Activated naive CD8-positive, alpha-beta T cell (primary cell): Measurements from ENCODE around the gene TMEM134.

Experiments used
- H3K27ac Mint-ChIP-seq: one replicate; pipeline ENCODE4 v1.8.0; 2021; ENCODE audit warnings: mixed read lengths
- H3K27me3 Mint-ChIP-seq: one replicate; pipeline ENCODE4 v1.8.0; 2021; ENCODE audit warnings: mixed read lengths
- H3K36me3 Mint-ChIP-seq: one replicate; pipeline ENCODE4 v1.8.0; 2021; ENCODE audit warnings: mixed read lengths
- H3K4me1 Mint-ChIP-seq: one replicate; pipeline ENCODE4 v1.8.0; 2021; ENCODE audit warnings: low read depth, mixed read lengths
- H3K4me3 Mint-ChIP-seq: one replicate; pipeline ENCODE4 v1.8.0; 2021; ENCODE audit warnings: mild to moderate bottlenecking, mixed read lengths
- H3K9me3 Mint-ChIP-seq: one replicate; pipeline ENCODE4 v1.8.0; 2021; ENCODE audit warnings: low read depth, mixed read lengths

TMEM134 gene

DNA sequence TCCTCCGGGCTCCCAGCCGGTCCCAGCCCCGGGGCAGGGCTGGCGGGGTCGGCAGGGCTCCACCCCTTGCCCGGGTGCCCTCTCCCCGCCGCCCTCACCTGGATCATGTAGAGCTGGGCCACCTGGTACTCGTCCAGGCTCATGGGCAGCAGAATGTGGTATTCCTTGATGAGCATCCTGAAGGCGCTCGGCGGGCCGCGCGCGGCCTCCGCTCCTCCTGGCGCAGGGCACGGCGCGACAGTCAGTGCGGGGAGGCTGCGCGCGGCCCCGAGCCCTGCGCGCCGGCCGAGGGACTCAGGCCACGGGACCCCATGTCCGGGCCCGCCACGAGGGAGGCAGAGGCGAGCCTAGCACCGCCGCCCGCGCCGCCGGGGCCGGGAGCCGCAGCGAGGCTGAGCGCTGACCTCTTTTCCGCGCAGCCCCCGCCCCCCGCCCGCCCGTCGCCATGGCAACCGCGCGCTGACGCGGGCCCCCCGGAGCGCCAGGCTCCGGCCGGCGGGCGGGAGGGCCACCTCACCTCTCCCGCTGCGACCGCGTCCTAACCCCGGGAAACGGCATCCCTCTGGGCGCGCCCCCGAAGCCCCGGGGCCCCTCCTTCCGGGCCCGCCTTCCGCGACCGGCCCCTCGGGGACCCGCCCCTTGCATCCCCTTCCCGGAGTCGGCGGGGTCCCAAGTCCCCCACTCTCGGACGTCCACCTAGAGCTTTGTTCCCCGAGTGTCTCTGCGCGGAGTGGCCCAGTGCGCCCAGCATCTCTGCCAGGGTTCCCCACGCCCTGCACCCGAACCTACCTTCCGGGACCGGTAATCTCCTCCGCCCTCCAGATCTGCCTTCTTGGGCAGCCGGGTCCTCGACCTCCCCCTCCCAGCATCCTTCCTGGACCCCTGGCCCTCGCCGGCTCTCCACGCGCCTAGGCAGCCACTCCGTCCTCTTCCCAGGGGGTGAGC is 35.2 kb upstream of the TMEM134 start:
- peaks cover 41% of the 10 kb centered on the region for H3K4me1 Mint-ChIP-seq
- no peaks in the 10 kb centered on the region for H3K9me3 Mint-ChIP-seq
- no peak overlapping the region for H3K27ac Mint-ChIP-seq
- H3K4me3 Mint-ChIP-seq: peak overlapping the region; percentile 88
- H3K27me3 Mint-ChIP-seq: no peaks in the 10 kb centered on the region
- peaks cover 9% of the 10 kb centered on the region for H3K36me3 Mint-ChIP-seq

DNA sequence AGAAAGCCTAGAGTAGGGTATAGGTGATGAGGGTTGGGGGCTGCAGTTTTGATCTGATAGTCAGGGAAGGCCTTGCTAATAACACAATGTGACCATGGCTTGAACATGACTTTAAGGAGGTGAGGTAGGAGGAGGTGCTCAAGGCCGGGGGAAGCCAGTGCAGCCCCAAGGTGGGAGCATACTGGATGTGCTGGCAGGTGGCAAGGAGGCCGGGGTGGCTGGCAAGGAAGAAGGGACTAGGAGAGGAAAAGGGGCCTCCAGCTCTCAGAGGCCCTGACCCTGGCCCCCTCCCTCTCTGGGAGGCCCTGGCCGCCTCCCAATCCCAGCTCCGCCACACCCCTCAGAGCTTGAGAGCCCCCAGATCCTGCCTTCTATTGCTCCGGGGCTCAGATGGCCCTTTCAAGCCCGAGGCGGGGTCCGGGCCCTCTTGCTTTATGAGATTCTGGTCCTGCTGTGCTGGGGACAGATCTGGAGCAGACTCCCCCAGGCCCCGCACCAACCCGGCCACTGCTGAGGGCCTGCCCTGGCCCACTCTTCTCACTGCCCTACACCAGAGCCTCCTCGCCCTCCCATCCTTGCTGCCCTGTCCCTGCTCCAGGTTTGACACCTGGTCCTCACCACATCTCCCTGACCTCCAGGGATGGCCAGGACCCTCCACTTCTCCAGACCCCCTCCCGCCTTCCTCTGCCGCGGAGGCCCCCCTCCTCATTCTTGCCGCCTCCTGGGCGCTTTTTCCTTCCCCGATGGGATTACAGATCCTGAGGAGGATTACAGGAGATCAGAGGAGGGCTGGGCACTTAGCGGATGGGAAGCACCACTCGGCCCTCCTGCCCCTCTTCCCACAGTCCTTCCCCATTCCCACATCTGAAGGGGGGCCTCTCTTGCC is 34.3 kb upstream of the TMEM134 start:
- Mint-ChIP-seq H3K27me3 (no peaks in the 10 kb centered on the region), H3K36me3 (peaks cover 9% of the 10 kb centered on the region), H3K9me3 (no peaks in the 10 kb centered on the region)

DNA sequence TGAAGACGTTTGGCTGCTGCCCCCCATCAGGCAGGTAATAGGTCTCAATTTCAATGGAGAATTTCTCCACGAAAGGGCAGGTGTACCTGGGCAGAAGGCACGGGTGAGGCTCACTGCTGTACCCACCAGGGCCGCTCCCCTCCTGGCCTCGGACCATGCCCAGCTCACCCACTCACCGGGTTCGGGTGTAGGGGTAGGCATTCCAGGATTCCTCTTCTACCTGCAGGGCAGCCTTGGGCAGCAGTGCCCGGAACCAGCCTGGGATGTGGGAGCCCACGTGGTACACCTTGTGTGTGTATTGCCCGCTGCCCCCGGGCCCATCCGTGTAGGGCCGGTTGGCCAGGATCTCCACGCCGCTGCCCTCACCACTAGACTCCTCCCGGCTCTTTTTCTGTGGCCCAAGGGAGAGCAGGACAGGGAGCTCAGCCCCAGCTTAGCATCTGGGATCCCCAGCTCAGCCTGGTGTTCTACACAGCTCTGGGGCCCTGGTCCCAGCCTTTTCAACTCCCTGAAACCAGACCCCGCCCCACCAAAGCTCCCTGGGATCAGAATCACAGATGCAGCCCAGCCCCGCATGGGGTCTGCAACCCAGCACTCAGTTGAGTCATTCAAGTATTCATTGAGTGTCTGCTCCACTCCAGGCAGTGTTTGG is 33.4 kb upstream of the TMEM134 start:
- Mint-ChIP-seq H3K36me3 (peaks cover 9% of the 10 kb centered on the region), H3K9me3 (no peaks in the 10 kb centered on the region), H3K27ac (no peak overlapping the region), H3K27me3 (no peaks in the 10 kb centered on the region), H3K4me3 (peak overlapping the region; percentile 84), H3K4me1 (peaks cover 35% of the 10 kb centered on the region)

More for the DNA sequence above, 34.3 kb upstream of the TMEM134 start:
- peak overlapping the region; percentile 84 for H3K4me3 Mint-ChIP-seq
- peaks cover 37% of the 10 kb centered on the region for H3K4me1 Mint-ChIP-seq
- peak overlapping the region; percentile 66 for H3K27ac Mint-ChIP-seq

DNA sequence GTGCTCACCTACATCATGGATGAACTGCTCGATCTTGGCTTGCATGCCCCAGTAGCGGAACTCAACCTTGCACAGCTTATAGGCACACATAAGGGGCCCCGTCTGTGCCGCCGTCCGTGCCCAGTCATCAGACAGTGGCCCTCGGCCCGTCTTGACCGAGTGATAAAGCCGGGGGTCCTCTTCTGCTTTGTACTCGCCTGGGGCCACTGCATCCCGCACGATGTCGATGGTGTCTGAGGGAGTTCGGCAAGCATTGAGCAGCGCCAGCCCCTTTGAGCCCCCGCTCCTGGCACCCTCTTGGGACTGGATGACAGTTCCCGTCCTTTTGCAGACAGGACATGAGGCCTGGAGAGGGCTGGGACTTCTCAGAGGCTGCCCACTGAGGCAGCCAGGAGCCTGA is 32.8 kb upstream of the TMEM134 start:
- Mint-ChIP-seq H3K27ac (no peak overlapping the region), H3K27me3 (no peaks in the 10 kb centered on the region), H3K36me3 (peaks cover 9% of the 10 kb centered on the region)

DNA sequence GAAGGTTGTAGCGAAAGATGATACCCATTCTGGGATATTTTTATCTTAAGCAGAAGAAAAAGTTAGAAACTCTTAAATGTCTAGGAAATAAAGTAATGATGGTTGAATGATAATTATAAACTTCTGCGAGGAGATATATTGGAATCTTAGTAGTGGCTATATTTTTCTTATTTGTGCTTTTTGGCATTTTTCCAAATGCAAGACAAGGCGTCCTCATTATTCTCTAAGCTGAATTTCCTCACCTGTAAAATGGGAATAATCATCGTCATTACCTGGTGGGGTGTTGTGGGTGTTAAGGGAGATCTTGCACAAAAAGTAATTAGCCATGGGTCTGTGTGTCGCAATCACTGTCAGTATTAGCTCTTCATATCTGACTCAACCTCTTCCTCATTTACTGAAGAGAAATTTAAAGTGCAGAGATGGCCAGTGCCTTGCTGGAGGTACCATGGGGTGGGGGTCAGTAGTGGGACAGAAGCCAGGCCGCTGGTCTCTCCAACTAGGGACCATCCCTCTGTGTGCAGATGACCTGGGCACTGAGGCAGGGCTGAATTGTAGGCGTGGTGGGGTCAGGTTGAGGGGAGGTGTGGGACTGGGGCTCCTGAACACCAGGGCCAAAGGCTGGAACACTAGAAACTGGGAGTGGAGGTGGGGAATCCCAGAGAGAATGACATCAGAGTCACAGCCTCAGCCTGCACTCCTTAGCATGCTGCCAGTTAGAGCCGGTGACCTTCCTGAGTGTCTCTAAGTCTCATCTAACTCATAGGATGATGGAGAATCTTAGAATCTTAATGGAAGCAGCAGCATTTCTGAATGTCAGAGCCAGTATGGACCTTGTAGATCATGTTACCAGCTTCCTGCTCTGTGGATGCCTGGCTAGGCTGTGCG is 32.0 kb upstream of the TMEM134 start:
- Mint-ChIP-seq H3K9me3 (no peaks in the 10 kb centered on the region), H3K4me1 (peaks cover 23% of the 10 kb centered on the region), H3K27ac (peak overlapping the region; percentile 34), H3K4me3 (no peak overlapping the region), H3K36me3 (peaks cover 9% of the 10 kb centered on the region), H3K27me3 (no peaks in the 10 kb centered on the region)

More for the DNA sequence above, 32.8 kb upstream of the TMEM134 start:
- Mint-ChIP-seq H3K9me3 (no peaks in the 10 kb centered on the region), H3K4me3 (no peak overlapping the region), H3K4me1 (peaks cover 31% of the 10 kb centered on the region)

DNA sequence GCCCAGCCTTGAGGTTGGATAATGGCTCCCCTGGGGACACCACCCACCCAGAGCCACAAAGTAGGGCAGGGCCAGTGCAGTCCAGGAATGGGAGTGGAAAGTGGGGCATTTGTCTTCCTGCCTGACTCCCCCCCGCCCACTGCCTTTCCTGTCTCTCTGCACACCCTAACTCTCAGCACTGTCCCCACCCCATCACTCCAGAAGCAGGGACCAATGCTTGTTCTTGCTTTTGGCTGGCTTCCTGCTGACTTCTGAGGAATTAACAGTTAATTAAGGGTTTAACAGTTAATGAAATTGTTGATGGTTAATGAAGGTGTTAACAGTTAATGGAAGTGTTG is 31.4 kb upstream of the TMEM134 start:
- peaks cover 9% of the 10 kb centered on the region for H3K36me3 Mint-ChIP-seq
- H3K4me3 Mint-ChIP-seq: no peak overlapping the region
- no peaks in the 10 kb centered on the region for H3K27me3 Mint-ChIP-seq
- H3K9me3 Mint-ChIP-seq: no peaks in the 10 kb centered on the region
- H3K27ac Mint-ChIP-seq: peak overlapping the region; percentile 34
- H3K4me1 Mint-ChIP-seq: peaks cover 16% of the 10 kb centered on the region

DNA sequence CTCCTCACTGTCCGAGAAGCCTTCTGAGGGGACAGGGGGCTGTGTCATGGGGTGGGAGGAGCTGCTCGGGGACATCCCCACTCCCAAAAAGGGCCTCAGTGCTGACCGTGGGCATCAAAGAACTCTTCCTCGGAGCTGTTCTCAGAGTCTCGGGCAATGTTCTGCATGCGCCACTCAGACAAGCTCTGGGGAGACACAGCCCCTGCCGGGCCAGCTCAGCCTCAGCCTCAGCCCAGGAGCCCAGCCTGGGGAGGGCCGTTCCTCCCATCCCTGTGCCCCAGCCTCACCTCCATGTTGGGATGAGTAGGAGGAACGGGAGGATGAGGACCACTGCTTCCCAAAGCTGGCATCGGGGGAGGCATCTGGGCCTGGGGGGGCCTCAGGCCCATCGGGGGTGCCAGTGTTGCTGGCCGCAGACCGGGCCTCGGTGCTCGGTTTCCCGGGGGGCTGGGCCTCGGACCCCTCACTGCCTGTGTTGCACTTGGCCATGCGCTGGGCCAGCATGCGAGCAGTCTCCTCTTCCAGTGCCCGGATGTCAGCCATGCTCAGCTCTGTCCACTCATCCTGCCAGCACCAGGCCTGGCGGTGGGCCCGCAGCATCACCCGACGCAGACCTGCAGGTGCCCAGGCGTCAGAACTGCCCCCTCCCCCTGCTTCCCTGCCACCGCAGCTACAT is 30.9 kb upstream of the TMEM134 start:
- Mint-ChIP-seq H3K36me3 (peaks cover 9% of the 10 kb centered on the region), H3K4me1 (peaks cover 16% of the 10 kb centered on the region), H3K27me3 (no peaks in the 10 kb centered on the region), H3K27ac (no peak overlapping the region), H3K4me3 (no peak overlapping the region), H3K9me3 (no peaks in the 10 kb centered on the region)

DNA sequence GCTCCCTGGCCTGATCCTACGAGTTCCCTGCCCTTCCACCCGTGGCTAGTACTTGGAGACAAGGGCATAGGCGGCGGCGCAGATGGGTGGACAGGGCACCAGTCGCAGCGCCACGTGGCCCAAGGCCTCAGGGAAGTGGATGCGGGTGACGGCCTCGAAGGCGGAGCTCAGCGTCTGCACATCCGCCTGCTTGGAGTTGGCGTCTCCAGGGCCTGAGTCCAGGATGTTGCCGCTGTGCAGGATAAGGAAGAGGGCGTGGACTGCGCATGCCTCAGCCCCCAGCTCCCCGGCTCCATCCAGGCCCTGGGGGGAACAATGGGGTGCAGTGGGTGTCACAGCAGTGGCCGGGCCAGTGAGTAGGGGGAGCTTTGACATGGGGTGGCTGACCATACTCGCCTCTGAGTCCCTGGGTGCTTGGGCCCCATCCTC is 29.5 kb upstream of the TMEM134 start:
- Mint-ChIP-seq H3K4me3 (no peak overlapping the region), H3K36me3 (peaks cover 9% of the 10 kb centered on the region), H3K27ac (no peak overlapping the region), H3K9me3 (no peaks in the 10 kb centered on the region), H3K27me3 (no peaks in the 10 kb centered on the region), H3K4me1 (peaks cover 13% of the 10 kb centered on the region)

DNA sequence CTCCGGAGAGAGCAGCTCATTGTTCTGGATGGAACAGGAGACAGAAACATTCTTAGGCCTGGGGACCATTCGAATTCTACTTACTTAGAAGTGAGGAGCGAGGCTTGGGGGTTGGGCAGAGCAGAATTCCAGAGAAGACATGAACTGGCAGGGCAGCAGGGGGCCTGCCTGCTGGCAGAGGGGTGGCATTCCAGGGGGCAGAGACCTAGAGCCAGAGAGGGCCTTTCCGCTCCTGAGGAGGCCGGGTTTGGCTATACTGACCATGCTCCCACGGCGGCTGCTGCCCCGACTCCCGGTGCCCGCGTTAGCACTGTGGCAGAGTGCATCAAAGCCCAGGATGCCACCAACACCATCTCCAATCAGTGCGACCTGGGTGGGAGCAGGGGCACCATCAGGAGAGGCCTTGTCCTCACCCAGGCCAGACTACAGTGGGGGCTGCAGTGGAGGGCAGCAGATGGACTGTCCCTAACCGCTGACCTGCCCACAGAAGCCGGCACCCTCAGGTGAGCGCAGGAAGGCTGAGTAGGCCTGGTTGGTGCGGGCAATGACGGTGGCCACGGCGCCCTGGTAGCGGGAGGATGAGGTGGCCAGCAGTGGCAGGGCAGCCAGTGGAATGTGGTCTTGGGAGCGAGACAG is 28.7 kb upstream of the TMEM134 start:
- H3K36me3 Mint-ChIP-seq: peaks cover 6% of the 10 kb centered on the region
- H3K27ac Mint-ChIP-seq: no peak overlapping the region
- H3K9me3 Mint-ChIP-seq: no peaks in the 10 kb centered on the region
- H3K4me3 Mint-ChIP-seq: no peak overlapping the region
- no peaks in the 10 kb centered on the region for H3K27me3 Mint-ChIP-seq
- H3K4me1 Mint-ChIP-seq: peaks cover 10% of the 10 kb centered on the region

DNA sequence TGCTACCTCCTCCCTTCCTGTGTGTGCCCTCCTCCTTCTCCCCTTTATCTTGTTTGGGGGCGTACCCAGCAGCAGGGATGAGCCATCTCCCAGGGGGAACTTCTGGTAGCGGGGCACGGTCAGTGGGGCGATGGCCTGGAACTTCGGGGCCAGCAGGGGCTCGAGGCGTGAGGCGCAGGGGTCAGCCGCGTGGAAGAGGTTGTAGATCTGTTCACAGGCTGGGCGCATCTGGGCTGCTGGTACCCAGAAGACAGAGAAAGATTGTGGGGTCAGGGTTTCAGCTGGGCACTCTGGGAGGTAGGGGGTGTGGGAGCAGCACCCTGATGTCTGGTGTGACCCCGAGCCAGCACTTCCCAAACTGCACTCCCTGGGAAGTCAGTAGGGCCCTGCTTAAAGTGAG is 27.1 kb upstream of the TMEM134 start:
- Mint-ChIP-seq H3K27ac (no peak overlapping the region), H3K4me1 (peaks cover 7% of the 10 kb centered on the region), H3K27me3 (no peaks in the 10 kb centered on the region), H3K4me3 (no peak overlapping the region), H3K36me3 (peaks cover 6% of the 10 kb centered on the region), H3K9me3 (no peaks in the 10 kb centered on the region)

DNA sequence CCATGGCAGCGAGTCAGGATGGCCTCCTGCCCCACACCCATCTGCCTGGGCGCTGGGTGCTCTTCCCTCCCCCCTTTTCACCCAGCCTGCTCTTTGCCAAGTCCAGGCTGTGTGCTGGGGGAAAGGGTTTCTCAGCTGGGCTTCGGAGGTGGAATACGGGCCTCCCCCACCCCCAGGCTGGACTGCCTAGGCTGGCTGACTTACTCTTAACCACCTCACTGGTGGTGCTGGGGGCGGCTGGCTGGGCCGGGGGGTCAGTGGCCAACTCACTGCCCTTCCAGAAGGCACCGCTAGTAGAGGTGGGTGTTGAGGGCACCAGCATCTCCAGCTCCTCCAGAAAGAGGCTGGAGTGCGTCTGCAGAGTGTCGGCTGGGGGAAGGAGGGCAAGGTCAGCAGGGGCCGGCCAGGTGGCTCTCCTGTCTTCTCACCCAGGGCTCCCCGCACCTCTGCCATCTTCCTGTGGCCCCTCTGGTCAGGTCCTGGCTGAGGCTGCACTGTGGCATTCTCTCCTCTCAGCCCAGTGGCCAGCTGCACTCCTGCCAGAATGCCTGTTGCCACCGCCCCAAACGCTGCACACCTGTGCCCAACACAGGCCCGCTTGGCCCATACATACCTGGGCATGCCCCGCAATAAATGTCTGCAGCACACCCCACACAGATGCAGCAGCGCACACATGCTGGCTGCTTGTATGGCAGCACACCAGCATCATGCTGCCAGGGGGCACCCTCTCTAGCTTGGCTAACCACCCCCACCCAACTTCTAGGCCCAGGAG is 26.4 kb upstream of the TMEM134 start:
- H3K27ac Mint-ChIP-seq: no peak overlapping the region
- no peaks in the 10 kb centered on the region for H3K9me3 Mint-ChIP-seq

DNA sequence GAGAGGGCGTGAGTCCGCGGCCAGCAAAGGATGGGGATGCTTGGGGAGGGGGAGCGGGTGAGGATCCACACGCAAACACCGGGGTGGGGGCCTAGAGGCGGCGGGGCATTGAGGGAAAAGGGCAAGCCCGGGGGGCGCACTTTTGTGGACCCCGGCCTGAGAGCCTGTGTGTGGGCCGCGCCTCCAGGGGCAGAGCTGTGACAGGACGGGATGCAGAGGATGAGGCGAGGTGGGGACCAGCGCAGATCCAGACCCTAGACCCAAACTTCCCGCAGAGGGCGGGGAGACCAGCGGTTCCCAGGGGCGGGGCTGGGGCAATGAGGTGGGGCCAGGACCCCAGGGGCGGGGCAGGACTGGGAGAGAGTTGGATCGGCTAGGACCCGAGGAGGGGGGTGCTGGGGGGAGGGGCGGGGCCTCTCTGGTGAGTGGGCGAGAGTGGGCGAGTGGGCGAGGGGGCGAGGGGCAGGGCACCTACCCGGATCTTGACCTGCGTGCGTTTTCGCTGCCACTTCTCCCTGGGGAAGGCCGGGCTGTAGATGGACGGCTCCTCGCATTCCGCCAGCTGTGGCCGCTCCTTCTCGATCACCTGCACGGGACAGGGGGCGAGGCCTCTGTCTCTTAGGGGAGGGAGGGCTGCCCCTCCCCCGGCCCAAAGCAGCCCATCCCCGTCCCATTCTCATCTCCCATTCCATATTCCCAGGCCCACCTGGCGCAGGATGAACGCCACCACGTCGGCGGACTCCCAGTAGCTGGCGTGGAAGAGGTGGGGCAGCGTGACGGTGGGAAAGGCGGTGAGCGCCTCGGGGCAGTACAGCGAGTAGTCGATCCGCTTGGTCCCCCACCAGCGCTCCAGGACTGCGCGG is 25.6 kb upstream of the TMEM134 start:
- peaks cover 3% of the 10 kb centered on the region for H3K4me1 Mint-ChIP-seq
- H3K27ac Mint-ChIP-seq: no peak overlapping the region
- no peak overlapping the region for H3K4me3 Mint-ChIP-seq
- H3K9me3 Mint-ChIP-seq: no peaks in the 10 kb centered on the region
- H3K36me3 Mint-ChIP-seq: peaks cover 3% of the 10 kb centered on the region
- H3K27me3 Mint-ChIP-seq: no peaks in the 10 kb centered on the region

More for the DNA sequence above, 26.4 kb upstream of the TMEM134 start:
- no peaks in the 10 kb centered on the region for H3K36me3 Mint-ChIP-seq
- H3K27me3 Mint-ChIP-seq: no peaks in the 10 kb centered on the region
- no peaks in the 10 kb centered on the region for H3K4me1 Mint-ChIP-seq
- H3K4me3 Mint-ChIP-seq: no peak overlapping the region
